SK-N-SH (cell line): ENCODE data around the gene TRPM6. TPM values are rescaled to one million over a fixed set of nuclear protein-coding genes. Genes with fewer than 3 reads are reported as not detected.

Experiments
- CTCF ChIA-PET: fragments of 300-600, 350-600 bp; formaldehyde crosslinking; extraction: SDS; loops from one replicate; lab custom pipeline; 2021; lab: Yijun Ruan, JAX
- POLR2A ChIA-PET: fragments of 350-600 bp; sonication (Branson Sonifier 250); formaldehyde crosslinking; extraction: SDS; loops from one replicate; lab custom pipeline; 2020; ENCODE audit warnings: antibody characterized with exemption, inconsistent platforms; lab: Yijun Ruan, JAX
- DNase-seq: peaks from one replicate; pipeline ENCODE4 v3.0.0; 2012
- H2AFZ ChIP-seq: fragments of 200-600 bp; sonication (generic); 2 replicates; pipeline ENCODE4 v1.8.1; 2016; ENCODE audit warnings: antibody characterized with exemption, mild to moderate bottlenecking, low read depth
- H3F3A ChIP-seq: fragments of 200-600 bp; sonication (generic); replicated peaks from 2 replicates; pipeline ENCODE3; 2016; ENCODE audit warnings: antibody characterized with exemption, mild to moderate bottlenecking; ENCODE audit not compliant: insufficient read depth
- H3K27ac ChIP-seq, 2 experiments: fragments of 200-500 bp in 1 of 2; fragments of 200-600 bp in 1 of 2; sonication (Bioruptor generic) in 1 of 2; sonication (generic), shearing (Covaris generic) in 1 of 2; 2 replicates each; pipeline versions ENCODE4 v1.5.1 to v1.6.1; 2014 to 2016; ENCODE audit warnings: low read depth in 2 of 2, inconsistent platforms in 1 of 2, low read length in 1 of 2, mild to moderate bottlenecking in 1 of 2, mixed read lengths in 1 of 2
- H3K27me3 ChIP-seq: fragments of 200-600 bp; sonication (generic), shearing (Covaris generic); 2 replicates; pipeline ENCODE4 v1.6.1; 2016; ENCODE audit warnings: mixed run types; ENCODE audit not compliant: insufficient read depth
- H3K36me3 ChIP-seq, 2 experiments: fragments of 200-500 bp in 1 of 2; fragments of 200-600 bp in 1 of 2; sonication (Bioruptor generic) in 1 of 2; sonication (generic) in 1 of 2; replicated peaks in 1 of 2; 2 replicates each; pipeline versions ENCODE3 to v1.5.1; 2014 to 2016; ENCODE audit warnings: low read length in 1 of 2, mild to moderate bottlenecking in 1 of 2; ENCODE audit not compliant: insufficient read depth in 2 of 2, control insufficient read depth in 1 of 2
- H3K4me1 ChIP-seq, 2 experiments: fragments of 200-500 bp in 1 of 2; fragments of 200-600 bp in 1 of 2; sonication (Bioruptor generic) in 1 of 2; sonication (generic), shearing (Covaris generic) in 1 of 2; 2 replicates each; pipeline versions ENCODE4 v1.5.1 to v1.6.1; 2014 to 2016; ENCODE audit warnings: low read depth in 1 of 2, low read length in 1 of 2, mixed run types in 1 of 2; ENCODE audit not compliant: insufficient read depth in 2 of 2, control insufficient read depth in 1 of 2
- H3K4me2 ChIP-seq: fragments of 200-600 bp; sonication (generic), shearing (Covaris generic); 2 replicates; pipeline ENCODE4 v1.6.1; 2017; ENCODE audit warnings: mixed run types
- H3K4me3 ChIP-seq, 2 experiments: fragments of 200-500 bp in 1 of 2; fragments of 200-600 bp in 1 of 2; sonication (Bioruptor generic) in 1 of 2; sonication (generic), shearing (Covaris generic) in 1 of 2; 2 replicates each; pipeline versions ENCODE4 v1.5.1 to v1.8.1; 2014 to 2016; ENCODE audit warnings: low read depth in 2 of 2, inconsistent platforms in 1 of 2, low read length in 1 of 2, mild to moderate bottlenecking in 1 of 2, mixed read lengths in 1 of 2, moderate library complexity in 1 of 2
- H3K79me2 ChIP-seq: fragments of 200-600 bp; sonication (generic); 2 replicates; pipeline ENCODE4 v1.8.1; 2017; ENCODE audit warnings: mild to moderate bottlenecking; ENCODE audit not compliant: insufficient read depth
- H3K9ac ChIP-seq: fragments of 200-600 bp; sonication (generic); 2 replicates; pipeline ENCODE4 v1.6.1; 2017; ENCODE audit warnings: mixed run types
- H3K9me2 ChIP-seq: fragments of 200-600 bp; sonication (generic); 2 replicates; pipeline ENCODE4 v1.6.1; 2017; ENCODE audit warnings: mixed run types
- H3K9me3 ChIP-seq: fragments of 200-600 bp; sonication (generic); 2 replicates; pipeline ENCODE4 v1.6.1; 2017; ENCODE audit warnings: mixed run types, mild to moderate bottlenecking, moderate library complexity
- H4K20me1 ChIP-seq: fragments of 200-600 bp; sonication (generic); 2 replicates; pipeline ENCODE4 v1.6.1; 2017; ENCODE audit warnings: mild to moderate bottlenecking, mixed run types; ENCODE audit not compliant: insufficient read depth
- EP300 ChIP-seq, 2 experiments: IDR thresholded peaks; 2 replicates each; pipeline versions ENCODE4 v1.4.0 to v1.6.1; 2012; ENCODE audit warnings: borderline replicate concordance in 1 of 2, low read depth in 1 of 2, low read length in 1 of 2
- FOSL2 ChIP-seq: IDR thresholded peaks from 2 replicates; pipeline ENCODE4 v1.4.0; 2012; ENCODE audit warnings: low read depth, mild to moderate bottlenecking, moderate library complexity, borderline replicate concordance
- FOXJ3 ChIP-seq: sonication (generic); formaldehyde crosslinking; IDR thresholded peaks from 2 replicates; pipeline ENCODE4 v1.5.1; 2020; ENCODE audit warnings: mild to moderate bottlenecking, missing genetic modification reagents
- GABPA ChIP-seq: IDR thresholded peaks from 2 replicates; pipeline ENCODE4 v1.4.0; 2012; ENCODE audit warnings: low read depth, mild to moderate bottlenecking
- GATA2 ChIP-seq: sonication (generic); formaldehyde crosslinking; IDR thresholded peaks from 2 replicates; pipeline ENCODE4 v1.5.0; 2020; ENCODE audit warnings: mild to moderate bottlenecking, missing genetic modification reagents
- IRF3 ChIP-seq: fragments of 150-350 bp; IDR thresholded peaks from 2 replicates; pipeline ENCODE4 v1.6.1; 2016; ENCODE audit warnings: mild to moderate bottlenecking, low read depth, low read length
- JUND ChIP-seq: IDR thresholded peaks from 2 replicates; pipeline ENCODE4 v1.4.0; 2012
- POLR2AphosphoS5 ChIP-seq: IDR thresholded peaks from 2 replicates; pipeline ENCODE4 v1.6.1; 2012; ENCODE audit warnings: low read depth, low read length
- RCOR1 ChIP-seq: fragments of 150-350 bp; IDR thresholded peaks from 2 replicates; pipeline ENCODE4 v1.6.1; 2017; ENCODE audit warnings: antibody characterized with exemption, low read length
- REST ChIP-seq: IDR thresholded peaks from 2 replicates; pipeline ENCODE4 v1.6.1; 2012; ENCODE audit warnings: mild to moderate bottlenecking, low read depth, low read length, moderate library complexity
- SIN3A ChIP-seq: IDR thresholded peaks from 2 replicates; pipeline ENCODE4 v1.6.1; 2012; ENCODE audit warnings: low read depth, mild to moderate bottlenecking, low read length, moderate library complexity, borderline replicate concordance
- SMC3 ChIP-seq: IDR thresholded peaks from 2 replicates; pipeline ENCODE4 v1.6.1; 2012; ENCODE audit warnings: low read depth, low read length, improper control_type of control experiment
- ZBTB33 ChIP-seq: IDR thresholded peaks from 2 replicates; pipeline ENCODE4 v1.4.0; 2012; ENCODE audit warnings: low read depth, borderline replicate concordance
- WGBS: methylation state at CpG from one replicate; pipeline ENCODE4 v1.1.6; 2017; ENCODE audit warnings: low lambda C conversion rate; 5-methylcytosine and 5-hydroxymethylcytosine counted together
- polyA plus RNA-seq, 3 experiments: library from polyadenylated mRNA; depleted of rRNA; stranded (reverse); fragments of >200 nt; gene quantifications; 2 replicates each; pipeline ENCODE4 v1.2.3, GENCODE V29; 2012
- TF ChIP-seq, protein P1 (sequence below): fragments of 200-600 bp; sonication (generic); IDR thresholded peaks from 2 replicates; pipeline ENCODE4 v1.6.1; 2017; ENCODE audit warnings: antibody characterized with exemption, mild to moderate bottlenecking, moderate library complexity
- TF ChIP-seq, protein P2 (sequence below): IDR thresholded peaks from 2 replicates; pipeline ENCODE4 v1.4.0; 2012; ENCODE audit warnings: low read depth

The TRPM6 gene
- polyA plus RNA-seq, 1 of the 3 experiments (the other 2 are of a cell fraction) = 0.03 TPM

- WGBS = 33% methylated on average over 1 of the region's 1 CpG
- no peaks in the 10 kb centered on the region for H3K79me2 ChIP-seq
These were observed 168.4 kb downstream of the TRPM6 start for GRCh38 chr9:74719306-74719705.

More at GRCh38 chr9:74719306-74719705, 168.4 kb downstream of the TRPM6 start:
- H3F3A ChIP-seq = no peaks in the 10 kb centered on the region
- no peak overlapping the region for H3K9ac ChIP-seq
- H3K27me3 ChIP-seq = no peaks in the 10 kb centered on the region
- no peak for DNase-seq
- TF ChIP-seq RCOR1 (no peak), GATA2 (CRISPR knock-in tag) (no peak), FOXJ3 (CRISPR knock-in tag) (no peak), JUND (no peak), IRF3 (no peak), SMC3 (no peak), REST (no peak), EP300 (IDR thresholded peaks at IDR 0.05; ENCODE audit: borderline replicate concordance in 1 of 2, low read depth in 1 of 2, low read length in 1 of 2) (no peak), POLR2AphosphoS5 (no peak), SIN3A (no peak), GABPA (no peak), ZBTB33 (no peak), FOSL2 (no peak)
- TF ChIP-seq, protein P1, sequence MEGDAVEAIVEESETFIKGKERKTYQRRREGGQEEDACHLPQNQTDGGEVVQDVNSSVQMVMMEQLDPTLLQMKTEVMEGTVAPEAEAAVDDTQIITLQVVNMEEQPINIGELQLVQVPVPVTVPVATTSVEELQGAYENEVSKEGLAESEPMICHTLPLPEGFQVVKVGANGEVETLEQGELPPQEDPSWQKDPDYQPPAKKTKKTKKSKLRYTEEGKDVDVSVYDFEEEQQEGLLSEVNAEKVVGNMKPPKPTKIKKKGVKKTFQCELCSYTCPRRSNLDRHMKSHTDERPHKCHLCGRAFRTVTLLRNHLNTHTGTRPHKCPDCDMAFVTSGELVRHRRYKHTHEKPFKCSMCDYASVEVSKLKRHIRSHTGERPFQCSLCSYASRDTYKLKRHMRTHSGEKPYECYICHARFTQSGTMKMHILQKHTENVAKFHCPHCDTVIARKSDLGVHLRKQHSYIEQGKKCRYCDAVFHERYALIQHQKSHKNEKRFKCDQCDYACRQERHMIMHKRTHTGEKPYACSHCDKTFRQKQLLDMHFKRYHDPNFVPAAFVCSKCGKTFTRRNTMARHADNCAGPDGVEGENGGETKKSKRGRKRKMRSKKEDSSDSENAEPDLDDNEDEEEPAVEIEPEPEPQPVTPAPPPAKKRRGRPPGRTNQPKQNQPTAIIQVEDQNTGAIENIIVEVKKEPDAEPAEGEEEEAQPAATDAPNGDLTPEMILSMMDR = no peak
- TF ChIP-seq, protein P2, sequence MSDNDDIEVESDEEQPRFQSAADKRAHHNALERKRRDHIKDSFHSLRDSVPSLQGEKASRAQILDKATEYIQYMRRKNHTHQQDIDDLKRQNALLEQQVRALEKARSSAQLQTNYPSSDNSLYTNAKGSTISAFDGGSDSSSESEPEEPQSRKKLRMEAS = no peak
- POLR2A ChIA-PET = no interaction called here
- no peak overlapping the region for H3K4me3 ChIP-seq
- no peak overlapping the region for H3K27ac ChIP-seq
- CTCF ChIA-PET = no interaction called here
- H3K9me3 ChIP-seq = no peaks in the 10 kb centered on the region
- no peaks in the 10 kb centered on the region for H3K4me1 ChIP-seq
- no peaks in the 10 kb centered on the region for H3K9me2 ChIP-seq
- H3K36me3 ChIP-seq = no peaks in the 10 kb centered on the region
- no peak overlapping the region for H2AFZ ChIP-seq
- no peaks in the 10 kb centered on the region for H4K20me1 ChIP-seq
- H3K4me2 ChIP-seq = no peak overlapping the region
